H9 (cell line): Measurements from ENCODE around the gene SRPK2. TPM values are rescaled to one million over a fixed set of nuclear protein-coding genes. Genes with fewer than 3 reads are reported as not detected.

Source experiments
- DNase-seq: peaks from one replicate; pipeline ENCODE4 v3.0.0-alpha.2; 2017
- H2AFZ ChIP-seq: one replicate; pipeline ENCODE4 v1.6.1; 2013; ENCODE audit warnings: mild to moderate bottlenecking, low read length, control low read depth, moderate library complexity
- H2AK5ac ChIP-seq: 2 replicates; pipeline ENCODE4 v1.6.1; 2013; ENCODE audit warnings: low read length, control low read depth, mixed read lengths; ENCODE audit not compliant: insufficient read length
- H2BK120ac ChIP-seq: one replicate; pipeline ENCODE4 v1.6.1; 2013; ENCODE audit warnings: low read depth, mild to moderate bottlenecking, low read length, control low read depth, inconsistent platforms; ENCODE audit not compliant: poor library complexity, severe bottlenecking
- H2BK12ac ChIP-seq: 2 replicates; pipeline ENCODE4 v1.6.1; 2013; ENCODE audit warnings: low read length, control low read depth, mixed read lengths, low read depth; ENCODE audit not compliant: insufficient read length
- H2BK15ac ChIP-seq: 2 replicates; pipeline ENCODE4 v1.6.1; 2013; ENCODE audit warnings: low read depth, low read length, control low read depth
- H2BK20ac ChIP-seq: one replicate; pipeline ENCODE4 v1.6.1; 2013; ENCODE audit warnings: low read depth, mild to moderate bottlenecking, low read length, control low read depth, inconsistent platforms; ENCODE audit not compliant: poor library complexity, severe bottlenecking
- H2BK5ac ChIP-seq: 2 replicates; pipeline ENCODE4 v1.6.1; 2013; ENCODE audit warnings: low read length, control low read depth, mixed read lengths; ENCODE audit not compliant: insufficient read length
- H3K14ac ChIP-seq: 2 replicates; pipeline ENCODE4 v1.6.1; 2013; ENCODE audit warnings: low read length, control low read depth; ENCODE audit not compliant: insufficient read depth
- H3K18ac ChIP-seq: 2 replicates; pipeline ENCODE4 v1.6.1; 2013; ENCODE audit warnings: low read depth, mild to moderate bottlenecking, mixed read lengths, low read length, control low read depth; ENCODE audit not compliant: insufficient read length
- H3K23ac ChIP-seq: 2 replicates; pipeline ENCODE4 v1.6.1; 2013; ENCODE audit warnings: low read length, control low read depth, mixed read lengths, low read depth; ENCODE audit not compliant: insufficient read length
- H3K23me2 ChIP-seq: 2 replicates; pipeline ENCODE4 v1.6.1; 2013; ENCODE audit warnings: low read depth, mild to moderate bottlenecking, mixed read lengths, low read length, control low read depth; ENCODE audit not compliant: insufficient read length, poor library complexity, severe bottlenecking
- H3K27ac ChIP-seq: 2 replicates; pipeline ENCODE4 v1.5.1; 2013; ENCODE audit warnings: low read length, control low read depth, mixed read lengths, low read depth; ENCODE audit not compliant: insufficient read length
- H3K27me3 ChIP-seq: 2 replicates; pipeline ENCODE4 v1.6.1; 2013; ENCODE audit warnings: low read length, control low read depth, inconsistent platforms; ENCODE audit not compliant: insufficient read depth
- H3K4ac ChIP-seq: 2 replicates; pipeline ENCODE4 v1.6.1; 2013; ENCODE audit warnings: low read depth, mild to moderate bottlenecking, control low read depth, inconsistent platforms, low read length, moderate library complexity
- H3K4me1 ChIP-seq: 2 replicates; pipeline ENCODE4 v1.6.1; 2013; ENCODE audit warnings: low read length, control low read depth, inconsistent platforms; ENCODE audit not compliant: insufficient read depth
- H3K4me2 ChIP-seq: 2 replicates; pipeline ENCODE4 v1.6.1; 2013; ENCODE audit warnings: low read length, control low read depth, mixed read lengths; ENCODE audit not compliant: insufficient read length, insufficient read depth
- H3K56ac ChIP-seq: 2 replicates; pipeline ENCODE4 v1.6.1; 2013; ENCODE audit warnings: low read depth, mild to moderate bottlenecking, mixed read lengths, low read length, control low read depth; ENCODE audit not compliant: insufficient read length
- H3K79me1 ChIP-seq: 2 replicates; pipeline ENCODE4 v1.6.1; 2013; ENCODE audit warnings: low read depth, mild to moderate bottlenecking, moderate library complexity, low read length, control low read depth, inconsistent platforms; ENCODE audit not compliant: insufficient read depth, poor library complexity, severe bottlenecking
- H3K79me2 ChIP-seq: 2 replicates; pipeline ENCODE4 v1.6.1; 2013; ENCODE audit warnings: low read length, control low read depth, inconsistent platforms; ENCODE audit not compliant: insufficient read depth
- H3K9ac ChIP-seq: 2 replicates; pipeline ENCODE4 v1.6.1; 2013; ENCODE audit warnings: low read length, control low read depth, mixed read lengths; ENCODE audit not compliant: insufficient read length; ENCODE audit errors: extremely low read depth
- H3K9me3 ChIP-seq: one replicate; pipeline ENCODE4 v1.6.1; 2013; ENCODE audit warnings: low read depth, low read length, inconsistent platforms; ENCODE audit not compliant: control insufficient read depth
- H3T11ph ChIP-seq: one replicate; pipeline ENCODE4 v1.6.1; 2013; ENCODE audit warnings: mild to moderate bottlenecking, low read length, control low read depth, inconsistent platforms
- H4K20me1 ChIP-seq: one replicate; pipeline ENCODE4 v1.6.1; 2013; ENCODE audit not compliant: control insufficient read depth, insufficient read length, insufficient read depth
- H4K5ac ChIP-seq: 2 replicates; pipeline ENCODE4 v1.6.1; 2013; ENCODE audit warnings: low read depth, mild to moderate bottlenecking, mixed read lengths, low read length, control low read depth; ENCODE audit not compliant: insufficient read length
- H4K8ac ChIP-seq: replicated peaks from 2 replicates; pipeline ENCODE4 v1.6.1; 2013; ENCODE audit warnings: low read length, control low read depth, mixed read lengths, low read depth; ENCODE audit not compliant: insufficient read length
- H4K91ac ChIP-seq: 2 replicates; pipeline ENCODE4 v1.6.1; 2013; ENCODE audit warnings: low read depth, mild to moderate bottlenecking, moderate library complexity, mixed read lengths, low read length, control low read depth; ENCODE audit not compliant: insufficient read length
- H3K27ac Mint-ChIP-seq, 3 experiments: 2 replicates in 2 of 3; 3 replicates in 1 of 3; pipeline ENCODE4 v1.8.0; 2020 to 2021; ENCODE audit warnings: mixed read lengths in 3 of 3, mild to moderate bottlenecking in 1 of 3, moderate library complexity in 1 of 3
- H3K27me3 Mint-ChIP-seq: 2 replicates; pipeline ENCODE4 v1.8.0; 2021; ENCODE audit warnings: low read depth, mild to moderate bottlenecking, moderate library complexity, mixed read lengths
- H3K36me3 Mint-ChIP-seq, 3 experiments: 2 replicates in 2 of 3; 3 replicates in 1 of 3; pipeline ENCODE4 v1.8.0; 2020 to 2021; ENCODE audit warnings: low read depth in 3 of 3, mixed read lengths in 3 of 3; ENCODE audit not compliant: insufficient read depth in 1 of 3
- H3K4me1 Mint-ChIP-seq, 2 experiments: 2 replicates each; pipeline ENCODE4 v1.8.0; 2020; ENCODE audit warnings: mixed read lengths in 2 of 2
- H3K4me3 Mint-ChIP-seq, 2 experiments: 2 replicates in 1 of 2; 3 replicates in 1 of 2; pipeline ENCODE4 v1.8.0; 2020 to 2021; ENCODE audit warnings: mild to moderate bottlenecking in 2 of 2, mixed read lengths in 2 of 2, moderate library complexity in 1 of 2
- H3K9me3 Mint-ChIP-seq, 2 experiments: 2 replicates in 1 of 2; 3 replicates in 1 of 2; pipeline ENCODE4 v1.8.0; 2020; ENCODE audit warnings: mild to moderate bottlenecking in 2 of 2, mixed read lengths in 2 of 2, moderate library complexity in 1 of 2
- WGBS: extraction: QIAGEN DNeasy Blood & Tissue Kit; methylation state at CpG from one replicate; pipeline ENCODE4 v1.1.7; 2013; ENCODE audit warnings: missing lambda C conversion rate, low lambda C conversion rate, mixed read lengths; ENCODE audit not compliant: insufficient read length; ENCODE audit errors: extremely low coverage; 5-methylcytosine and 5-hydroxymethylcytosine counted together
- total RNA-seq: library from RNA; stranded (reverse); gene quantifications from 2 replicates; pipeline ENCODE4 v1.2.1, GENCODE V29; 2021
- TF ChIP-seq, protein P1 (sequence below): fragments of 200-600 bp; sonication (generic); conservative IDR thresholded peaks from 3 replicates; pipeline ENCODE4 v1.8.0; 2021; ENCODE audit warnings: antibody characterized with exemption, mild to moderate bottlenecking

Gene SRPK2
- total RNA-seq, 1 experiment from 2014 or later, result 41.1 TPM

DNA sequence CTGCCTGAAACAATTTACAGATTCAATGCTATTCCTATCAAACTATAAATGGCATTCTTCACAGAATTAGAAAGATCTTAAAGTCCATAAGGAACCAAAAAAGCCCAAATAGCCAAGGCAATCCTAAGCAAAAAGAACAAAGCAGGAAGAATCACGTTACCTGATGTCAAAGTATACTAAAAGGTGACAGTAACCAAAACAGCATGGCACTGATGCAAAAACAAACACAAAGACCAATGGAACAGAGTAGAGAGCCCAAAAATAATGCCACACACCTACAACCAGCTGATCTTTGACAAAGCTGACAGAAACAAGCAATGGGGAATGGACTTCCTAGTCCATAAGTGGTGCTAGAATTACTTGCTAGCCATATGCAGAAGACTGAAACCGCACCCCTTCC is 208.7 kb downstream of the SRPK2 start:
- H3K9ac ChIP-seq, result no peak overlapping the region
- H3K4me1 ChIP-seq, result no peaks in the 10 kb centered on the region
- H3K36me3 Mint-ChIP-seq, result peaks cover 6 to 9% (median 7%) of the 10 kb centered on the region in 3 experiments; a peak in 5 of 7 replicates
- H4K91ac ChIP-seq, result no peak overlapping the region
- no peaks in the 10 kb centered on the region; the same call in 1 of the 2 replicates for H3K79me2 ChIP-seq
- peaks cover 6% of the 10 kb centered on the region in 2 experiments for H3K4me1 Mint-ChIP-seq
- no peak overlapping the region for H2BK120ac ChIP-seq
- H4K5ac ChIP-seq, result no peak overlapping the region
- no peak overlapping the region for H2BK5ac ChIP-seq
- H3K18ac ChIP-seq, result no peak overlapping the region
- peaks cover 6 to 10% of the 10 kb centered on the region in 2 experiments; a peak in 3 of 5 replicates for H3K9me3 Mint-ChIP-seq
- no peak overlapping the region for H3K14ac ChIP-seq
- no peak overlapping the region for H2BK20ac ChIP-seq
- no peak overlapping the region for H2AK5ac ChIP-seq
- H3K27ac ChIP-seq, result no peak overlapping the region
- no peak overlapping the region for H3K56ac ChIP-seq
- no peak overlapping the region for H2BK12ac ChIP-seq
- TF ChIP-seq, protein P1, sequence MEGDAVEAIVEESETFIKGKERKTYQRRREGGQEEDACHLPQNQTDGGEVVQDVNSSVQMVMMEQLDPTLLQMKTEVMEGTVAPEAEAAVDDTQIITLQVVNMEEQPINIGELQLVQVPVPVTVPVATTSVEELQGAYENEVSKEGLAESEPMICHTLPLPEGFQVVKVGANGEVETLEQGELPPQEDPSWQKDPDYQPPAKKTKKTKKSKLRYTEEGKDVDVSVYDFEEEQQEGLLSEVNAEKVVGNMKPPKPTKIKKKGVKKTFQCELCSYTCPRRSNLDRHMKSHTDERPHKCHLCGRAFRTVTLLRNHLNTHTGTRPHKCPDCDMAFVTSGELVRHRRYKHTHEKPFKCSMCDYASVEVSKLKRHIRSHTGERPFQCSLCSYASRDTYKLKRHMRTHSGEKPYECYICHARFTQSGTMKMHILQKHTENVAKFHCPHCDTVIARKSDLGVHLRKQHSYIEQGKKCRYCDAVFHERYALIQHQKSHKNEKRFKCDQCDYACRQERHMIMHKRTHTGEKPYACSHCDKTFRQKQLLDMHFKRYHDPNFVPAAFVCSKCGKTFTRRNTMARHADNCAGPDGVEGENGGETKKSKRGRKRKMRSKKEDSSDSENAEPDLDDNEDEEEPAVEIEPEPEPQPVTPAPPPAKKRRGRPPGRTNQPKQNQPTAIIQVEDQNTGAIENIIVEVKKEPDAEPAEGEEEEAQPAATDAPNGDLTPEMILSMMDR, result no peak
- no peak overlapping the region for H3K4me2 ChIP-seq
- H3K27me3 Mint-ChIP-seq, result no peaks in the 10 kb centered on the region
- no peaks in the 10 kb centered on the region for H3K9me3 ChIP-seq
- H3K4me3 Mint-ChIP-seq, result no peak overlapping the region; a peak in 1 of 5 replicates
- H3T11ph ChIP-seq, result no peak overlapping the region
- peaks cover 2% of the 10 kb centered on the region for H3K79me1 ChIP-seq
- no peak for DNase-seq
- H3K23me2 ChIP-seq, result no peaks in the 10 kb centered on the region
- no peak overlapping the region for H2BK15ac ChIP-seq
- no peak overlapping the region for H2AFZ ChIP-seq
- no peak overlapping the region for H3K27ac Mint-ChIP-seq
- no peak overlapping the region for H3K4ac ChIP-seq
- no peaks in the 10 kb centered on the region for H4K20me1 ChIP-seq
- H3K23ac ChIP-seq, result no peak overlapping the region
- H4K8ac ChIP-seq, result no peak overlapping the region
- no peaks in the 10 kb centered on the region for H3K27me3 ChIP-seq
- no CpG with 5 or more reads among the region's 2 CpGs for WGBS
